D721Med (cell line): ENCODE measurements around the gene GBF1.

ENCODE experiments used
- DNase-seq: peaks from one replicate; pipeline ENCODE4 v3.0.0; 2011; ENCODE audit warnings: low spot score; ENCODE audit not compliant: insufficient read length
- FAIRE-seq: peaks from 2 replicates; lab custom pipeline; 2011; peaks lifted over from hg19 to GRCh38; lab: Jason Lieb, UNC
- TF ChIP-seq, protein P1 (sequence below): IDR thresholded peaks from 2 replicates; pipeline ENCODE4 v1.5.1; 2012; ENCODE audit warnings: mild to moderate bottlenecking, control low read depth; ENCODE audit not compliant: insufficient read depth; ENCODE audit errors: missing control alignments

The GBF1 gene

DNA sequence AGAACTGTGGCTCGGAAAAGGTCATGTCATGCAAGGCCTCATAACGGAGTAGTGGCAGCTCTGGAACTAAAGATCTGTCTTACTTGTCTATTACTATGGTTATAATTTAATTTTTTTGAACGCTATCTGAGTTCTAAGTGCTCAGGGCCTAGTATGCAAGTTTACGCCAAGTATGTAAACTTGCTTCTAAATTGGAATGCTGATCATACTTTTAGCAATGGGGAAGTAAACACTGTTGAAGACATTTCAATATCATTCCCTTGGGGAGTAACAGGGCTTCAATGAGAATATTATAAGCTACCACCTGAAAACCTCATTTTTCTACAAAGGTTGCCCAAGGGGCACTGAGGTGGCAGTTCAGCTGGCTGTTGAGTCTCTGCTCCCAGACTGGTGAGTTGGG lies 80.7 kb downstream of the GBF1 start:
- no peak for FAIRE-seq
- TF ChIP-seq, protein P1, sequence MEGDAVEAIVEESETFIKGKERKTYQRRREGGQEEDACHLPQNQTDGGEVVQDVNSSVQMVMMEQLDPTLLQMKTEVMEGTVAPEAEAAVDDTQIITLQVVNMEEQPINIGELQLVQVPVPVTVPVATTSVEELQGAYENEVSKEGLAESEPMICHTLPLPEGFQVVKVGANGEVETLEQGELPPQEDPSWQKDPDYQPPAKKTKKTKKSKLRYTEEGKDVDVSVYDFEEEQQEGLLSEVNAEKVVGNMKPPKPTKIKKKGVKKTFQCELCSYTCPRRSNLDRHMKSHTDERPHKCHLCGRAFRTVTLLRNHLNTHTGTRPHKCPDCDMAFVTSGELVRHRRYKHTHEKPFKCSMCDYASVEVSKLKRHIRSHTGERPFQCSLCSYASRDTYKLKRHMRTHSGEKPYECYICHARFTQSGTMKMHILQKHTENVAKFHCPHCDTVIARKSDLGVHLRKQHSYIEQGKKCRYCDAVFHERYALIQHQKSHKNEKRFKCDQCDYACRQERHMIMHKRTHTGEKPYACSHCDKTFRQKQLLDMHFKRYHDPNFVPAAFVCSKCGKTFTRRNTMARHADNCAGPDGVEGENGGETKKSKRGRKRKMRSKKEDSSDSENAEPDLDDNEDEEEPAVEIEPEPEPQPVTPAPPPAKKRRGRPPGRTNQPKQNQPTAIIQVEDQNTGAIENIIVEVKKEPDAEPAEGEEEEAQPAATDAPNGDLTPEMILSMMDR = no peak
- no peak for DNase-seq

DNA sequence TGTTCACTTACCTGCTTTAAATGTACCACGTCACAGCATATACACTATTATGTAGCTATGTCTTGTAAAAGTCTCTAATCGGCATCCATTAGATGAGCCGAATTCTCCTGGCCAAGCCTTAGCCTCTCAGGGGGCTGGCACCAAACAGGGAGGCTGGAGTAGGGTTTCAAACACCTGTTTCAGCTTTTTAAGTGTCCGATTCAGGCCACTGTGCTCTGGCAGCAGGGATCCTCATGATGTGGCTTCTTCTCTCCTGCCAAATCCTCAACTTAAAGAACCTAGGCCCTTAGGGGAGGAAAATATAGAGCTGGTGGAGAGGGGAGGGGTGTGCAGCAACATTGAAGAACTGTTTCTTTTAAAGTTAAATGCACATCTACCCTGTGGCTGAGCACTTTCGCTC lies 81.7 kb downstream of the GBF1 start:
- FAIRE-seq (no peak), DNase-seq (no peak)
- TF ChIP-seq, protein P1 = no peak

DNA sequence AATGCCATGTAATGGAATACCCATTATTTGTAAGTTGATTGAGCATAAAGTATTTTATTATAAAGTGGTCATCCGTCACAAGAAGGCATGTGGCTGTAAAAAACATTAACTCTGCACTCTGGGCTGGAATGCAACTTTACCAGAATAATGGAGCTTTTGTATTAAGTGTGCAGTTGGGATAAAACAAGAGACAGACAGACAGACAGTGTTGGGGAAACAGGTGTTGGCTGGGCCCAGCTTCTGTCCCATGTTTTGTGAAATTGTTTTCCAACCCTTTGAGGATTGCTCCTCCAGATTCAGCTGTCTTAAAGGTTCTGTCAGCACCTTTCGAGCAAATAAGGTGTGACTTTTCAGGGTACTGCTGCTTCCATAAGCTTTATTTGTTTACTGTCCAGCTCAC lies 82.3 kb downstream of the GBF1 start:
- FAIRE-seq (no peak), DNase-seq (no peak)
- TF ChIP-seq, protein P1 = no peak

DNA sequence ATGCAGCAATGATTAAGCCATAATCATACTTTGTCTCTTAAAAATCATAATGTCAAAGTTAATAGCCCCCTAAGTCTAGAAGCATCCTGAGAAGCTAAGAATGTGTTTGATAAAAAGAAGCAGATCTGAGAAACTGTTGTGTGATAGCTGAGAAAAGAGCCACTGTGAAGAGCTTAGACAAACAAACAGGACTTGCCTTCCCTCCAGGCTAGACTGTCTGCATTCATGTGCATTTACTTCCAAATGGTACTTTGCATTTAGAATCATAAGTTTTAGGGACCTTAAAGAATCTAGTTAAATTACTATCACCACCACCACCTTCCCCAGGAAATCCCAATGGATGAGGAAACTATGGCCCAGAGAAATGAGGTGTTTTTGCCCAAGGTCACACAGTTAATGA lies 87.4 kb downstream of the GBF1 start:
- DNase-seq (no peak), FAIRE-seq (no peak)
- TF ChIP-seq, protein P1 = no peak

DNA sequence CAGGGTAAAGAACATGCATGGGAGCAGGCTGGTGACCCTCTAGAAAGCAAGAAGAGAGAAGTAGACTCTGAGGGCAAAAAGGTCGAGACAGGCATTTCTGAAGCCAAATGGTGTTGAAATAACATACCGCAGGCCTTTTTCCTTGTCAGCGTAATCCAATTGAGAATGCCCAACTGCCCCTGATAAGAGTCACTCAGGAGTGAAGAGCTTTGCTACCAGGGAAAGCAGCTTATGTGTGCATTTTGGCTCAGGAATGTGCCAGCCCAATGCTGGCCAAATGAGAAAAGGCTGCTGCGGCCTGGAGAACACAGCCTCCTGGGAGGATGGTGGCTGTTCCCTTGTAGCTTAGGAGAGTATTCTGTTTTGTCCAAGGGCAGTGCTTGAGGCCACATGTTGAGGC lies 88.8 kb downstream of the GBF1 start:
- TF ChIP-seq, protein P1 = no peak
- DNase-seq (no peak), FAIRE-seq (no peak)

DNA sequence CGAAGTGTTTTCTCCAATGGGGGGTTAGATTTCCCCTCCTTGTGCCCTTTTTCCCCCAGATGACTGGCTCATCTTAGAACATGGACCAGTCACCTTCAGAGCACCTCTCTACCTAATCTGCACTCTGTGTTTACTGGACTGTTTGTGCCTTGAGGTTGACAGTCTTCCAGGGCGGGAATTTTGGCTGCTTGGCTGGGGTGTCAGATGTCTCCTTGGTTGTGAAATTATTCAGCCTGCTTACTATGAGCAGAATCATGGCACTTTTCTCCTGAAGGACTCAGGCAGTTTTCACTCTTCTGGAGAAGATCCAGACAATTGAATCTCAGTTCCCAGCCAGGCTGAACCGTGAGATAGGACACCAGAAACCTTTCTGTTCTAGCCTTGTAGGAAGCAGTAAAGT lies 89.9 kb downstream of the GBF1 start:
- no peak for FAIRE-seq
- TF ChIP-seq, protein P1 = no peak
- no peak for DNase-seq

DNA sequence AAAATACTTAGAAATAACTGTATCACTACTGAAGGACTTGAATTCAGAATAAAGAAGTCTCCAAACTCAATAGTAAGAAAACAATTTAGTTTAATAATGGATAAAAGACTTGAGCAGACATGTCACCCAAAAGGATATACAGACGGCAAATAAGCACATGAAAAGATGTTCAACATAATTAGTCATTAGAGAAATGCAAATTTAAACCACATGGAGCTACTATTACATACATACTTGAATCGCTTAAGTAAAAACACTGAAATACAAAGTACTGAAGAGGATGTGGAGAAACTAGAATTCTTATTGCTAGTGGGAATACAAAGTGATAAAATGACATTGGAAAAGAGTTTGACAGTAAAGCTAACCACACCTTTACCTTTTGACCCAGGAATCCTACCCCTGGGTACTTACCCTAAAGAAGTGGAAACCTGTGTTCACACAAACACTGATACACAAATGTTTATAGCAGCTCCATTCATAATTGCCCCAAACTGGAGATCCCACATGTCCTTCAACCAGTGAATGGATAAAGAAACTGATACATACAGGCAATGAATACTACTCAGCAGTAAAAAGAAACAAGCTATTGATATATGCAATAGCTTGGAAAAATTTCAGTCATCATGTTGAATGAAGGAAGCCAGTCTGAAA lies 95.8 kb downstream of the GBF1 start:
- no peak for FAIRE-seq
- TF ChIP-seq, protein P1 = no peak

More for the DNA sequence above, 95.8 kb downstream of the GBF1 start:
- no peak for DNase-seq
